KG1 (cell line): ENCODE data around the gene FXYD5.
"Not testable (repeated sequence)": the region's sequence is repeated elsewhere in the genome, so short reads cannot be mapped to it uniquely, and the experiment has no call there.

Source experiments
- DNase-seq: peaks from one replicate; lab custom pipeline; 2025; lab: John Stamatoyannopoulos, UW

The FXYD5 gene

DNA sequence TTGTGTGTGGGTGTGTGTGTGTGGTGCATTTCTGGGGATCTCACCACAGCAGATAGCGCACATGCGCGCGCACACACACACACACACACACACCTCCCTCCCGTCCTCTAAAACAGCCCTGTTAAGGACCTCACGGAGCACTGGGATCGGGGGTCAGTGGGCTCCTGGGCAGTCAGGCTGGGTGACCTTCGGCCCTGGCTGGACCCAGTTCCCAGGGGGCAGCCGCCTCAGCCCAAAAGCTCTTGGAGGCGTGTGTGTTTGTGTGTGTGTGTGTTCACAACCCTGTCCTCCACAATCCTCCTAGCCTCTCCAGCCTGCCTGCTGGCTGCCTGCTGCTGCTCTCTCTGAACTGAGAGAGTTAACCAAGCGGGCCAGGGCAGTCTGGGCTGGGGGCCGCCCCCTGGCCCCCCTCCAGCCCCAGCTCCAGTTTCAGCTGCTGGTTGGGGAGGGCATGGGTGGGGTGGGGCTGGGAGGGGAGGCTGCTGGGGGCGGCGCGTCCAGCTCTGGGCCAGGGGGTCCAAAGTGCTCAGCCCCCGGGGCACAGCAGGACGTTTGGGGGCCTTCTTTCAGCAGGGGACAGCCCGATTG, 16.1 kb upstream of the FXYD5 start, which contains the start of gene FXYD1:
Gene FXYD1, plus strand, starts transcription at position 520 of the 588 bp plus-strand sequence. CDS start 1,256 bp downstream, outside the sequence.
- no peak for DNase-seq

DNA sequence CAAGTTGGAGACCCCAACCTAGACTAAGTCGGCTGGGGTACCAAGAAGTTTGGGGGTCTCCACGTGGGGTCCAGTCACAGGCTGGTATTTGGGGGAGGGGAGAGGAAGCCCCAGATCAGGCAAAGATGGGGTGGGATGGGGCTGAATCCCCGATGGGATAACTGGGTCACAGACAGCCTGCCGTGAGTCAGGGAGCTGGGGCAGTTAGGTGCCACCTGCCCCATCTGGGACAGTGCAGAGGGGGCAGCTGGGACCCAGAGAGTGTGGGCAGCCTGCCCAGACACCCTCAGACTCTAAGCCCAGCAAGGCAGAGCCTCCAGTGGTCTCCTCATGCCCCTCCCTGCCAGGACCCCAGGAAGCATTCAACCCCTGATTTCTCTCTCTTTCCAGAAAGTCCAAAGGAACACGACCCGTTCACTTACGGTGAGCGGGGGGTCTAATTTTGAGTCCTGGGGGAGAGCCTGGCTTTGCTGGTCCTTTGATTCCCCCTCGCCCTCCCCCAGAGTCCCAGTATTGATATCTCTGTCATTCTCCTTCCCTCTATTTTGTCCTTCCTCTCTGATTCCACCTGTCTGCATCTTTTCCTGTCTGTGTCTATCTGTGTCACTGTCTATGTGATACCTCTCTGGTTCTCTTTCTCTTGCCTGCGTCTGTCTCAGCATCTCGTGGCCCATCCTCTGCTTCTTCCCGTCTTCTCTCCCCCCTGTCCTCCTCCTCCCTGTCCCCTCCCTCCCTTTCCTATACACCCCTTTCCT, 14.2 kb upstream of the FXYD5 start:
- DNase-seq: no peak

DNA sequence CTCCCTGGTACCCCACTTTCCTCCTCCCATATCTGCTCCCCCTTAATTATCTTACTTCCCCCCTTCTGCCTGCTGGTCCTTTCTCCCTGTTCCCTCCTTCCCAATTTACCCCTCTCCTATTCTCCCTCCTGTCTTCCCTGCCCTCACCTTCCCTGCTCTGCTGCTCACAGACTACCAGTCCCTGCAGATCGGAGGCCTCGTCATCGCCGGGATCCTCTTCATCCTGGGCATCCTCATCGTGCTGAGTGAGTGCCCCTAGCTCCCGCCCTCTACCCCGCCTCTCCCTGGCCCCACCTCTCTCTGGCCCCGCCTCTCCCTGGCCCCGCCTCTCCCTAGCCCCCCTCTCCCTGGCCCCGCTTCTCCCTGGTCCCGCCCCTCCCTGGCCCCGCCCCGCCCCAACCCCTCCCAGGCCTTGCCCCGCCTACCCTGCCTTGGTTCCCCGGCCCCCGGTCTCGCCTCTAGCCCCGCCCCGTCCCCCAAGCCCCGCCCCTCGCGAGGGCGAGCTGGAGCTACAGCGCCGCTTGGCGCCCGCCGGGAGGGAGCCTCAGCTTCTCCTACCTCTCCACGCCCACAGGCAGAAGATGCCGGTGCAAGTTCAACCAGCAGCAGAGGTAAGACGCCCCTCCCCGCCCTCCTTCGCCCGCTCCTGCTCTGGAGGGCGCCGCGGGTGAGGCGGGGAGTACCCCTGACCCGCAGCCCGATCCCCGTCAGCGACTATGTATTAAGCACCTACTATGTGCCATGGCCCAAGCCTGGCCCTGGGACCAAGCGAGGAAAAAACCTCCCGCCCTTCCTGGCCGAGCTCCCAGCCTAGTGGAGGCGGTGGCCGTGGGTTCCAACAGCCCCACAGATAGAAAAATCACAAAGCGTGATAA, 13.3 kb upstream of the FXYD5 start:
- peak; percentile 10 for DNase-seq

DNA sequence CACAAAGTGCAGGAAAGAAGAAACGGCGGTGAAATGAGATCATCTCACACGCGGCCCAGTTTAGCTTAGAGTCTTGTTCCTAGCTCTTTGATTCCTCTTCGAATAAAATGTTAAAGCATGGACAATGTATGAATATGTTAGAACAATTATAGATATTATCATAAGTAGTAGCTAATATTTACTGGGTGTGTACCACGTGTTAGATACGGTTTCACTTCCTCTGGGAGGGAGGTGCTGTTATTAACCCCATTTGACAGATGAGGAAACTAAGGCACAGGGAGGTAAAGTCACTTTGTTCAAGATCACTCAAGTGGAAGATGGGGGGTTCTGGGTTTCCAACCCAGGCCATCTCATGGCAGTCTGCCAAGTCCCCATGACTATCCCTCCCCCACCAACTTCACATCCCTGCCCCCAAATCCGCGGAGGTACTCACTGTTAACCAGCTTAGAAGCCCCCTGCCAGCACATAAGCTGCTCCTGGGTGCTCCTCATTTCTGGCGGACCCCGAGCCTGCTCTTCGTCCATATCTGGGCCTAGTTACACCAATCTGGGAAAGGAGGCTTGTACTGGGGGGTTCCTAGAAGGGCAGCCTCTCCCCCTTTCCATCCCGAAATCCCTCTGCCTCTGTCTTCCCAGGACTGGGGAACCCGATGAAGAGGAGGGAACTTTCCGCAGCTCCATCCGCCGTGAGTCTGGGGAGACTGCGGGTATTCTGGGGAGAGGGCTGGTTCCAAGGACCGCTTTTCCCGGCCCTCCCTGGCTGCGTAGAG, 12.5 kb upstream of the FXYD5 start:
- DNase-seq: no peak

DNA sequence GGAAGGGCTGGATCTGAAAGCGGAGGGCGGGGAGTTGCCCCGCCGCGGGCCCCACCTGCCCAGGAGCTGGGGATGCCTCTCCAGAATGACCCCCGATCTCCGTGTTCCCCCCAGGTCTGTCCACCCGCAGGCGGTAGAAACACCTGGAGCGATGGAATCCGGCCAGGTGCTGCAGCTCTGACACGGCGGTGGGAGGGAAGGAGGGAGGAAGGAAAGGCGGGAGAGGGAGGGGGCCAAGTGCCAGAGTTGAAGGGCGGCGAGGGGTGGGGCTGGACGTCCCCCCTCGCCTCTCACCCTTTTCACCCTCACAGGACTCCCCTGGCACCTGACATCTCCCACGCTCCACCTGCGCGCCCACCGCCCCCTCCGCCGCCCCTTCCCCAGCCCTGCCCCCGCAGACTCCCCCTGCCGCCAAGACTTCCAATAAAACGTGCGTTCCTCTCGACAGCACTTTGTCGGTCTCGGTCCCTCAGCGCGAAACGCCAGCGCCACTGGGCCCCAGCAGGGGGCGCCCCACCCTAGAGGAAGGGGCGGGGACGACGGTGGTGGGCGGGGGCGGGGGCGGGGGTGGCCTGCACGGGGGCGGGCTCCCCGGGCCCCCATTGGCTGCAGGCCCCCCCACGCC, 11.8 kb upstream of the FXYD5 start:
- no peak for DNase-seq

DNA sequence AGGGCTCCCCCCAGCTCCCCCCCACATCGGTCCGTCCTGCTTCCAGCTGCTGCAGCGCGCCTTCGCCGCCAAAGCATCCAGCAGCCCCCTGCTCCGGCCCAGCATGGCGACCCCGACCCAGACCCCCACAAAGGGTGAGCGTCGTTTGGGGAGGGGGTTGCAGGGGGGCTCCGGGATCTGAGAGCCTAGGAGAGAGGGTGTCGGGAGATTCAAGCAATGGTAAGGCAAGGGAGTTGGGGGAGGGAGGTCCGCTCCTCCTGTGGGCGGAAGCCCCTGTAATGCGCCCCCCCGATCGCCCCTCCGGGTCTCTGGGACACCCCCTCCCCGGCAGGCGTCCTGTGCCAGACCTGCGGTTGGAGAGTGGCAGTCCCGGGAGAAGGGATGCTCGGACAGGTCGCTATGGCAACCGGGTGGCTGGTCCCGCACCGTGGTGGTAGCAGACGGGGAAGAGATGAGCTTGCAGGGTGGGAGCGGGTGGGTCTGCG, 11.3 kb upstream of the FXYD5 start, which contains the start of gene FXYD7:
Gene FXYD7, plus strand, starts transcription at position 25 of the 485 bp plus-strand sequence. Its CDS starts 79 bp downstream, at position 104.
- no peak for DNase-seq

DNA sequence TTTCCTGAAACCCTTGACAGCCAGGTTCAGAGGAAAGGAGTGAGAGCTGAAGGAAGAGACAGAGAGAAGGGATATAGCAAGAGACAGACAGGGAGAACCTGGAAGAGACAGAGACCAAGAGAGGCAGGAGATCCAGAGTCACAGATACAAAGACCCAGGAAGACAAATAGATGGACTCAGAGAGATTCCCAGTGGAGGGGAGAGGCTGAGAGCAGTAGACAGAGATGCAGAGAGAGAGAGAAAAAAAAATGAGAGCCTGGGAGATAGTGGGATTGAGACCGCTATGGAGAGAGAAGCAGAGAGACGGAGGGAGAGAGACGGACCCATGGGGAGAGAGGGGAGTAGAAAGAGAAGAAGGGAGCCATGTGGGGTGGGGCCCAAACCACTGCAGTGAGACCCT, 10.7 kb upstream of the FXYD5 start:
- DNase-seq: no peak

DNA sequence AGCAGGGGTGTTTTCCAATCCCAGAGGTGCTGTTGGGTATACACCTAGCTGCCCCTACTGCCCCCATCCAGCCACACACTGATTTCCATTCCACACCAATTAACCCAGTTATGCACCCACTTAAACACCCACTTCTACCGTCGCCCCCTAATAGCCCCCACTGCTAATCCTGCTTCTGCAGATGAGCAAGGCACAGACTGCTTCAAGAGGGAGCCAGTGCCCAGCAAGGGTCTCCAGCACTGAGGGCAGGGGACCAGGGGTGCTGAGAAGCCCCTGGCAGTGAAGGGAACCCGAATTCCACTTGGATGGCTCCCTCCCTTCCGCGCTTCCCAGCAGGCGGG, 10.3 kb upstream of the FXYD5 start:
- DNase-seq: no peak

DNA sequence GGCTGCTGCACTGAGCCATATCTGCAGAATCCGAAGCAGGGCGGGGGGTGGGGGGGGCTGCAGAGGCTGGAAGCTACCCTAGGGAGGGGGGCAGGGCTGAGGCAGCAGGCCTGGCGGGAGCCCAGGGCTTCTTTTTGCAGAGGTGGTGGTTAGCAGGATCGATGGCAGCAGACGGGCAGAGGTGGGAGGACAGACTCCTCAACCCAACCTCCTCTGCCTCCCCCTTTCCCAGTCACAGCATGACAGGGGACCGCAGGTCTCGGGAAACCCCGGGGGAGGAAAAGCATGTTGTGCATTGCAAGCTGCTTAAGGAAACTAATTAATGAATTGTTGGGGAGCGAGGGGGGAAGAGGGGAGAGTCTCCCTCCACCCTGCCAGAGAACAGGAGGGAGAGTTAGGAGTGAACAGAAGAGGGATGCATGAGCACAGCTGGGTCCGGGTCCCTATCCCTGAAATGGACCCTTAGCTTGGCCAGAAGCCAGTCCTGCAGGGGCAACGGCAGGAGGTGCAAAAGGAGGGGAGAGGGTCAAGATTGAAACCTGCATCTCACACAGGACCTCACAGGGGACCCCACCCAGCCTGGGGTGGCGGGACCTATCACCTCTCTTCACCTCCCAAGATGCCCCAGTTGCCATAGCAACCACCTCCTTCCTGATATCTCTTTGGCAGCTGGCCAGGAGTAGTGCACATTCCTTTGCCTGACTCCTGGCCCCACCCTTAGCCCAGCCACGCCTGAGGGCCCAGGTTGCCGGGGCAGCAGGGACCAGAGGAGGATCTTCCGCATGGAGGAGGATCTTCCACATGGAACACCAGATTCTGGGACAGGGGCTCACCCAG, 9.7 kb upstream of the FXYD5 start:
- DNase-seq: no peak

DNA sequence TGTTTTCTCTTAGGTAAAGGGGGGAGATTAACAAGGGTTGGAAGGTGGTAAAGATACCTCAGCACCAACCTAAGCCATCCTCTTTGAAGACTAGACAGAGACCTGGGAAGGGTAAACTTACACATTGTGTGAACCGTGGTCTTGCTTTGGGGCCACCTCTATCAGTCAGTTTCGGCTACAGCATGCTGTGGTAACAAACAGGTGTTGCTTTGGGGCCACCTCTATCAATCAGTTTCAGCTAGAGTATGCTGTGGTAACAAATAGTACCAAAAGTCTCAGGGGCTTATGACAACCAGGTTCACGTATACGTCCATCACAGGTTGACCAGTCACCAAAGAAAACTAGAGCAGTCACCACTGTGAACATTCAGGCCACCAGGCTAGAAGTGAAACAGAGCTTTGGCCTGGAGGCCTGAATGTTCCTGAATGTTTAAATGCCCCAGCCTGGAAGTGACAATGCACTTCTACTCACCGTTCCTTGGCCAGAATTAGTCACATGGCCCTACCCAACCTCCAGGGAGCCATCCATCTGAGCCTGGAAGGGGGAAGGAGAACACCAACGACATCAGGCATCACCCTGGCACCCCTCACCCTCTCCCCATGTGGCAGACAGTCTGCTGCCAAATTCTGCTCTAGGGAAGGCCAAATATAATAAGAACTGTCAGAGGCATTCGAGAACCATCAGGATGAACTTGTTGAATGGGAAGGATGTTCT, 7.6 kb upstream of the FXYD5 start:
- DNase-seq: no peak

DNA sequence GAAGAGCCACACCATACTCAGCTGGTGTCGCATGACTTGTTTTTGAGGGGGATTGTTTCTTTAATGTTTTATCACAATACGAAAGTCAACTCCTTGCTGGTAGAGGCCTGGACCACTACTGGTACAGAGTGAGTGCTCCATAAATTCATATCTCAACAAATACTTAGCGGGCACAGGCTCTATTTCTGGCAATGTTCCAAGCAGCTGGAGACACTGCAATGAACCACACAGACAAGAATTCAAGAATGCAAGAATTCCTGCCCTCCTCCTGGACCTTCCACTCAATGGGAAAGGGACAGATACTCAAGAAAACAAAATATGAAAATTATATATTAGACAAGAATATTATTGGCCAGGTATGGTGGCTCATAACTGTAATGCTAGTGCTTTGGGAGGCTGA, 5.1 kb upstream of the FXYD5 start:
- no peak for DNase-seq

DNA sequence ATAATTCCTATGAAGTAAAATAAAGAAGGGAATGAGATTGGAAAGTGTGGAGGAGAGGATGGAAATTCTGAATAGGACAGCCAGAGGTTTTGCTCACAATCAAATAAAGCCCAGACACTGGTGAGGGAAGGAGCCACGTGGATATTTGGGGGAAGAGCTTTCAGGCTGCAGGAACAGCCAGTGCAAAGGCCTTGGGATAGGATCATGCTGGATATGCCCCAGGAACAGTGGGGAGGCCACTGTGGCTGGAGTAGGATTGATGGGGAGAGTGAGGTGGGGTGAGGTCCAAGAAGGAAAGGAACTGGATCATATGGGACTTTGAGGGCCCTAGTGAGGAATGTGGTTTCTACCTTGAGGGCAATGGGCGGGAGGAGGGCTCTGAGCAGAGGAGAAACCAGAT, 4.1 kb upstream of the FXYD5 start:
- DNase-seq: no peak

DNA sequence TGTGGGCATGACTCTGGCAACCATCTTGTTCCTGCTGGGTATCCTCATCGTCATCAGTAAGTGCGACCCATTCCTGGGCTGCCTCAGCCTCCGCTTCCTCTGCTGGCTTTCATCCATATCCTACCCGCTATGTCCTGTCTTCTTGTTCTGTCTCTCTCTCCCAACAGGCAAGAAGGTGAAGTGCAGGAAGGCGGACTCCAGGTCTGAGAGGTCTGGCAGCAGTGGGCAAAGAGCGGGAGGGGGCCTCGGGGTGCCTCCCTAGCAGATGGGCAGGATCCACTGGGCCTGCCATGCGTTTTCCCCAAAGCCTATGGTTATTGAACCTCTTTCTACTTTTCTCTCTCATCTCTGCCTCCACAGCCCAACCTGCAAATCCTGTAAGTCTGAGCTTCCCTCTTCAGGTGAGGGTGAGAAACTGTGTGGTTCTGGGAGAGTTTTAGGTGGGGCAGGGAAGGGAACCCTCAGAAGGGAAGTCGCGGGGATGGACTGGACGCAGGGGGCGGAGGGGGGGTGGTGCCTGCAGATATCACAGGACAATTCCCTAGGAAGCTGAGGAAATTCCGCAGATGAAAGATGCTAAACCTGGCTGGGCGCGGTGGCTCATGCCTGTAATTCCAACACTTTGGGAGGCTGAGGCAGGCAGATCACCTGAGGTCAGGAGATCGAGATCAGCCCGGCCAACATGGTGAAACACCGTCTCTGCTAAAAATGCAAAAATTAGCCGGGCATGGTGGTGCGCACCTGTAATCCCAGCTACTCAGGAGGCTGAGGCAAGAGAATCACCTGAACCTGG, 3.1 kb upstream of the FXYD5 start:
- DNase-seq: no peak

DNA sequence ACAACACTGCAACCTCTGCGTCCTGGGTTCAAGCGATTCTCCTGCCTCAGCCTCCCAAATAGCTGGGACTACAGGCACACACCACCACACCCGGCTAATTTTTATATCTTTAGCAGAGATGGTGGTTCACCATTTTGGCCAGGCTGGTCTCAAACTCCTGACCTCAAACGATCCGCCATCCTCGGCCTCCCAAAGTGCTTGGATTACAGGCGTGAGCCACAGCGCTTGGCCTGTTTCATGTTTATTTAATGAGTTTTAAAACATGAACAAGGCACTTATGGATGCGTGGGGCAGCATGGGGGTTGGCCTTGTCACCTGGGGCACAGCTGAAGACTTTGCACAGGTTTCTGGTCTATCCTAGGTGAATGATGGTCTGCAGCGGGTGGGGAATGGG, 1.4 kb upstream of the FXYD5 start:
- not testable (repeated sequence) for DNase-seq

DNA sequence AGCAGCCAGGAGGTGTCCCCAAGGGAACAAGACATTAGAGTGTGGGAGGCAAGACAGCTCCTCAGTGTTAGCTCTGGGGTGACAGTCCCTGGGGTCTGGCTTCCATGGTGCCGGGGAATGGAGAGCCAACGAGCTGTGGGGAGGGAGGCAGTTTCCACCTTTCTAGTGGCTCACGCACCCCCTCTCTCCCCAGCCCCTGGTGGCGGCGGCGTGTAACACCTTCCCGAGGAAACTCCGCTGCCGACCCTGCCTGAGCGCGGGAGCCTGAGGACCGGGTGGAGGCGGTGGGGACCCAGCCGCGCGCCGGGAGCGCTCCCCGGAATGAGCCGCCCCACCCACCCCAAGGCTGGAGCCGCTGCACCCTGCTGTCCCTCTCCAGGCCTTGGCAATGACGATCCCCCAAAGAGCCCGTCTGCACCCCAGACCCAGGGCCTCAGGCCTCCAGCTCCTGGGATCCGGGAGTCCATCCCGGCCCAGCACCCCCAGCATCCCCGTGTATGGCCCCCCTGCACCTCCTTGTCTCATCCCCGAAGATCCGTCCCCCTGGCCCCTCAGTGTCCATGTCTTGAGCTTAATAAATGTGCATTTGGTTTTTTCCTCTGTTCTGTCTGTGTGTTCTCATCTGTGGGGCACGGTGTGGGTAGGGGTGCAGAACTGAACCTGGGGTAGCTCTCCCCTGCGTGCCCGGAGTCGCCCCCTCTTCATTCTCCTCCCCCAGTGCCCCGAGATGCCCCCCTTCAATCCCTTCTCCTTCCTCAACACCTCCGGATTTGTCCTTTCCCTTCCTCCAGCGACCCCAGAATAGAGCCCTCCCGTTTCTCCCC, 622 bp upstream of the FXYD5 start:
- peak; percentile 22 for DNase-seq

DNA sequence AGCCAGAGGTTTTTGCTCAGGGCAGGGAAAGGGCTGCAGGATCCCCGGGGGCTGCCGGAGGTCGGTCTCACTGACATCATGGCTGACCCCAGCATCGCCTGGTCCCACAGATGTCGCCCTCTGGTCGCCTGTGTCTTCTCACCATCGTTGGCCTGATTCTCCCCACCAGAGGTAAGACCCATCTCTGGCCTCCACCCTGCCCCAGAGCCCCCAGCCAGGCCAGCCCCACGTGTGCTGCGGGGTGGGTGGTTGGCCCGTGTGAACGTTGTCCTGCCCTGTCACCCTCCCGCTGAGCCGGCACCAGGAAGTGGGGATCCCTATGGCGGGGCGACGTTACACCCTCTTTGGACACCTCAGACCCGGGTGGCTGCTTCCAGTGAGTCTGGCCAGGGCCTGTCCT, 906 bp downstream of the FXYD5 start:
- no peak for DNase-seq

DNA sequence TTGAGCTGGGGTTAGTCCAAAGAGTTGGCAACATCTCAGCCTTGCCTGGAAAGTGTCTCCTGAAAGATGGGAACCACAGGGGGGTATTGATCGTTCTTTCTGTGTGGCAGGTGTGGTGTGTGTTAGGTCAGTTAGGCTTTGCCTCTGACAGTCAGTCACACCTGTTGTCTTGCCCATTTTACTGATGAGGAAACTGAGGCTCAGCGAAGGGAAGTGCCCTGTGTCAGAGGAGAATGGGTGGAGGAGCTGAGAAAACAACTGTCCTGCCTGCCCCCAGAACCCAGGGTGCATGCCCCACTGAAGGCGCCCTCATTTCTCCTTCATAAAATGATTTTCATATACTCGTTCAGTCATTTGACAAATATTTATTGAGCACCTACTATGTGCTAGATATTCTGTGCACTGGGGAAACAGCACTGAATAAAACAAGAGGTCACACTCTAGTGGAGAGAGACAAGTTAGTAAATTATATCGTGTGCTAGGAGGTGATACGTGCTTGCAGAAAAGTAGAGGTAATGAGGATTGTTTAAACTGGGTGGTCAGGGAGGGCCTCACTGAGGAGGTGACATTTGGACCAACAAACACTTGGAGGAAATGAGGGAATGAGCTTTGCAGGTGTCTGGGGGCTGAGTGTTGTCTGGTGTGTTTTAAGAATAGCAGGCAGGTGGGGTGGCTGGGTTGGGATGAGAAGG, 1.6 kb downstream of the FXYD5 start:
- DNase-seq: no peak

DNA sequence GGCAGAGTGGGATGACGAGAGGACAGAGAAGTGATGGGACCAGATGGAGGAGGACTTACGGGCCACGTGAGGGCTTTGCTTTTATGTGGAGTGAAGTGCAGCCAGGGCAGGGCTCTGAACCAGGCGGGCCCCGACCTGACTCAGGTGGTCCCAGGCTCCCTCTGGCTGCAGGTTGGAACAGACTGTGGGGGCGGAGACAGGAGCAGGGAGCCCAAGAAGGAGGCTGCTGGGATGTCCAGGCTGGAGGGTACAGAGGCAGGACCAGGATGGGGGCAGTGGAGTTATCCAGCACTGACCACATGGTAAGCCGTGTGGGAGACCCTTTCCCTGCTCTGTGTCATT, 2.1 kb downstream of the FXYD5 start:
- no peak for DNase-seq
